Esophagus squamous epithelium (tissue), 4 donors: Measurements from ENCODE around the gene GTPBP1.

Experiments used
- POLR2A ChIP-seq, 4 donors: fragments of 450-650 bp; IDR thresholded peaks; one replicate each; pipeline ENCODE4 v1.6.1; 2017; ENCODE audit warnings: antibody characterized with exemption in 4 of 4, mild to moderate bottlenecking in 4 of 4, moderate library complexity in 3 of 4
- TF ChIP-seq, protein P1 (sequence below), 6 experiments: fragments of 450-650 bp in 4 of 6; fragments of 200-600 bp in 2 of 6; sonication (generic) in 2 of 6; IDR thresholded peaks; one replicate each; pipeline ENCODE4 v1.5.1; 2016 to 2019; ENCODE audit warnings: antibody characterized with exemption in 6 of 6, mild to moderate bottlenecking in 4 of 6, moderate library complexity in 4 of 6

DNA sequence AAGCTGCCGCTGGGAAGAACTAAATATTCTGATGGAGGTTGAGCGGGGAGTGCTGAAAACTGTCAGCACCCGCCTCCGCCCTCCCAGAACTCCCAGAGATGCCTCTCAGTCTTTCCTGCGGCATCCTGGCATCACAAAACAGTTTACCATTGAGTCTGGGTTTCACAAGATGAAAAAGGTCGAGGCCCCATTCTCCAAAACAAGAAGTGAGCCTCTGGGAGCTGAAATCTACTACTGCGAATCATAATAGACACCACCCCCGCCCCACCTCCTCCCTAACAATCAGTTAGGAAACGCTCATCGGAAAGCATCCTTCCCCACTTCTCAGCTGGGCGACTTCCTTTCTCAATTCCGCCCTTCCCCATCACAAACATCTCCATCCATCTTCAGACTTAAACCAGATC lies 49.0 kb downstream of the GTPBP1 start:
- TF ChIP-seq, protein P1, sequence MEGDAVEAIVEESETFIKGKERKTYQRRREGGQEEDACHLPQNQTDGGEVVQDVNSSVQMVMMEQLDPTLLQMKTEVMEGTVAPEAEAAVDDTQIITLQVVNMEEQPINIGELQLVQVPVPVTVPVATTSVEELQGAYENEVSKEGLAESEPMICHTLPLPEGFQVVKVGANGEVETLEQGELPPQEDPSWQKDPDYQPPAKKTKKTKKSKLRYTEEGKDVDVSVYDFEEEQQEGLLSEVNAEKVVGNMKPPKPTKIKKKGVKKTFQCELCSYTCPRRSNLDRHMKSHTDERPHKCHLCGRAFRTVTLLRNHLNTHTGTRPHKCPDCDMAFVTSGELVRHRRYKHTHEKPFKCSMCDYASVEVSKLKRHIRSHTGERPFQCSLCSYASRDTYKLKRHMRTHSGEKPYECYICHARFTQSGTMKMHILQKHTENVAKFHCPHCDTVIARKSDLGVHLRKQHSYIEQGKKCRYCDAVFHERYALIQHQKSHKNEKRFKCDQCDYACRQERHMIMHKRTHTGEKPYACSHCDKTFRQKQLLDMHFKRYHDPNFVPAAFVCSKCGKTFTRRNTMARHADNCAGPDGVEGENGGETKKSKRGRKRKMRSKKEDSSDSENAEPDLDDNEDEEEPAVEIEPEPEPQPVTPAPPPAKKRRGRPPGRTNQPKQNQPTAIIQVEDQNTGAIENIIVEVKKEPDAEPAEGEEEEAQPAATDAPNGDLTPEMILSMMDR (IDR thresholded peaks at IDR 0.05) = no peak
- no peak for TF ChIP-seq POLR2A (IDR thresholded peaks at IDR 0.05)
